B cell (primary cell): ENCODE results near the gene SEZ6L2. TPM values are rescaled to one million over a fixed set of nuclear protein-coding genes. Genes with fewer than 3 reads are reported as not detected.
"Not testable (repeated sequence)": the region's sequence is repeated elsewhere in the genome, so short reads cannot be mapped to it uniquely, and the experiment has no call there.

Experiments used
- ATAC-seq: fragments of 200-7000 bp; cut with Tn5 transposase; one replicate; pipeline ENCODE4 v1.10.0; 2021; ENCODE audit warnings: low read depth, mild to moderate bottlenecking, moderate number of reproducible peaks, moderate library complexity
- CTCF ChIA-PET: fragments of 350-600 bp; sonication (Branson Sonifier 250); formaldehyde crosslinking; loops from one replicate; lab custom pipeline; 2021; ENCODE audit warnings: antibody characterized with exemption, inconsistent platforms; lab: Charles Lee
- POLR2A ChIA-PET: fragments of 350-600 bp; sonication (Branson Sonifier 250); formaldehyde crosslinking; loops from one replicate; lab custom pipeline; 2021; ENCODE audit warnings: antibody characterized with exemption; lab: Charles Lee
- DNase-seq: peaks from one replicate; pipeline ENCODE4 v3.0.0; 2013
- H2AFZ ChIP-seq: 2 replicates; pipeline ENCODE4 v1.6.1; 2012; ENCODE audit warnings: mild to moderate bottlenecking, low read depth, low read length; ENCODE audit not compliant: insufficient read depth, poor library complexity, severe bottlenecking
- H3K27ac ChIP-seq, 2 donors: 1 replicate in 1 of 2; 2 replicates in 1 of 2; pipeline ENCODE4 v1.5.1; 2012 to 2013; ENCODE audit warnings: low read length in 2 of 2, mild to moderate bottlenecking in 2 of 2, moderate library complexity in 1 of 2
- H3K27me3 ChIP-seq, 4 experiments: fragments of 200-600 bp in 1 of 4; sonication (generic) in 1 of 4; replicated peaks in 1 of 4; 1 replicate in 2 of 4; 2 replicates in 2 of 4; pipeline versions ENCODE4 v1.6.1 to v1.7.0; 2013 to 2016; ENCODE audit warnings: low read length in 3 of 4, mild to moderate bottlenecking in 2 of 4, mixed read lengths in 1 of 4, moderate library complexity in 1 of 4; ENCODE audit not compliant: insufficient read depth in 4 of 4, control insufficient read depth in 3 of 4; ENCODE audit errors: control extremely low read depth in 1 of 4
- H3K36me3 ChIP-seq, 2 experiments: replicated peaks in 1 of 2; 1 replicate in 1 of 2; 2 replicates in 1 of 2; pipeline versions ENCODE4 v1.6.1 to v1.7.1; 2013; ENCODE audit warnings: low read length in 1 of 2; ENCODE audit not compliant: insufficient read depth in 2 of 2, control insufficient read depth in 1 of 2; ENCODE audit errors: control extremely low read depth in 1 of 2, extremely low read depth in 1 of 2
- H3K4me1 ChIP-seq, 2 donors: fragments of 200-600 bp in 1 of 2; sonication (generic) in 1 of 2; 1 replicate in 1 of 2; 2 replicates in 1 of 2; pipeline versions ENCODE4 v1.5.1 to v1.6.1; 2013 to 2017; ENCODE audit warnings: low read length in 2 of 2; ENCODE audit not compliant: control insufficient read depth in 2 of 2, insufficient read depth in 2 of 2
- H3K4me2 ChIP-seq: replicated peaks from 2 replicates; pipeline ENCODE3; 2012; ENCODE audit warnings: mild to moderate bottlenecking, low read depth, low read length; ENCODE audit not compliant: poor library complexity, severe bottlenecking
- H3K4me3 ChIP-seq, 5 experiments: fragments of 200-600 bp in 1 of 5; sonication (generic) in 1 of 5; 1 replicate in 3 of 5; 2 replicates in 2 of 5; pipeline versions ENCODE4 v1.5.1 to v1.7.0; 2011 to 2016; ENCODE audit warnings: low read length in 4 of 5, mild to moderate bottlenecking in 4 of 5, low read depth in 2 of 5, control low read depth in 1 of 5, moderate library complexity in 1 of 5; ENCODE audit not compliant: insufficient read depth in 1 of 5; ENCODE audit errors: control extremely low read depth in 1 of 5, extremely low read depth in 1 of 5
- H3K79me2 ChIP-seq: fragments of 200-600 bp; sonication (generic); one replicate; pipeline ENCODE4 v1.6.0; 2016; ENCODE audit warnings: low read length; ENCODE audit not compliant: control insufficient read depth, insufficient read depth
- H3K9ac ChIP-seq: fragments of 200-600 bp; sonication (generic); 2 replicates; pipeline ENCODE4 v1.6.1; 2017; ENCODE audit warnings: mild to moderate bottlenecking, low read length, moderate library complexity
- H3K9me3 ChIP-seq, 3 donors: one replicate each; pipeline versions ENCODE4 v1.6.1 to v1.7.1; 2013; ENCODE audit warnings: low read length in 2 of 3; ENCODE audit not compliant: control insufficient read depth in 2 of 3, insufficient read depth in 1 of 3; ENCODE audit errors: control extremely low read depth in 1 of 3
- H4K20me1 ChIP-seq: 2 replicates; pipeline ENCODE4 v1.6.0; 2012; ENCODE audit warnings: mild to moderate bottlenecking, low read length; ENCODE audit not compliant: insufficient read depth, control insufficient read depth, poor library complexity, severe bottlenecking
- H3K27ac Mint-ChIP-seq: one replicate; pipeline ENCODE4 v1.8.0; 2021; ENCODE audit warnings: mixed read lengths
- H3K27me3 Mint-ChIP-seq: one replicate; pipeline ENCODE4 v1.8.0; 2021; ENCODE audit warnings: mixed read lengths
- H3K4me1 Mint-ChIP-seq: one replicate; pipeline ENCODE4 v1.8.0; 2021; ENCODE audit warnings: mixed read lengths
- H3K4me3 Mint-ChIP-seq: one replicate; pipeline ENCODE4 v1.8.0; 2021; ENCODE audit warnings: mixed read lengths
- H3K9me3 Mint-ChIP-seq: one replicate; pipeline ENCODE4 v1.8.0; 2022; ENCODE audit warnings: mixed read lengths; ENCODE audit not compliant: insufficient read depth
- EZH2 ChIP-seq: IDR thresholded peaks from 2 replicates; pipeline ENCODE4 v1.6.1; 2012; ENCODE audit warnings: borderline replicate concordance, low read depth, mild to moderate bottlenecking, moderate library complexity, low read length; ENCODE audit not compliant: insufficient read depth, poor library complexity, severe bottlenecking
- WGBS: methylation state at CpG from one replicate; pipeline ENCODE4 v1.1.5; 2013; ENCODE audit warnings: missing lambda C conversion rate; ENCODE audit not compliant: insufficient coverage; 5-methylcytosine and 5-hydroxymethylcytosine counted together
- intact Hi-C: fragments of 100-400 bp; cut with micrococcal nuclease; formaldehyde crosslinking; loops from one replicate; pipeline ENCODE4 v1.10.0; 2022
- polyA plus RNA-seq: library from polyadenylated mRNA; depleted of rRNA; stranded (reverse); fragments of >200 nt; gene quantifications from 2 replicates; pipeline ENCODE4 v1.2.3, GENCODE V29; 2012
- total RNA-seq, 2 donors: library from RNA; stranded (reverse); fragments of 120-200 nt in 1 of 2; gene quantifications; 1 replicate in 1 of 2; 2 replicates in 1 of 2; pipeline versions ENCODE4 v1.2.3 to v1.2.4, GENCODE V29; 2013 to 2022

The SEZ6L2 gene
- total and polyA plus RNA-seq, 2 donors (not counting 1 experiment from before 2014, with no cell fraction given) = 0.10 TPM; not detected in 1

DNA sequence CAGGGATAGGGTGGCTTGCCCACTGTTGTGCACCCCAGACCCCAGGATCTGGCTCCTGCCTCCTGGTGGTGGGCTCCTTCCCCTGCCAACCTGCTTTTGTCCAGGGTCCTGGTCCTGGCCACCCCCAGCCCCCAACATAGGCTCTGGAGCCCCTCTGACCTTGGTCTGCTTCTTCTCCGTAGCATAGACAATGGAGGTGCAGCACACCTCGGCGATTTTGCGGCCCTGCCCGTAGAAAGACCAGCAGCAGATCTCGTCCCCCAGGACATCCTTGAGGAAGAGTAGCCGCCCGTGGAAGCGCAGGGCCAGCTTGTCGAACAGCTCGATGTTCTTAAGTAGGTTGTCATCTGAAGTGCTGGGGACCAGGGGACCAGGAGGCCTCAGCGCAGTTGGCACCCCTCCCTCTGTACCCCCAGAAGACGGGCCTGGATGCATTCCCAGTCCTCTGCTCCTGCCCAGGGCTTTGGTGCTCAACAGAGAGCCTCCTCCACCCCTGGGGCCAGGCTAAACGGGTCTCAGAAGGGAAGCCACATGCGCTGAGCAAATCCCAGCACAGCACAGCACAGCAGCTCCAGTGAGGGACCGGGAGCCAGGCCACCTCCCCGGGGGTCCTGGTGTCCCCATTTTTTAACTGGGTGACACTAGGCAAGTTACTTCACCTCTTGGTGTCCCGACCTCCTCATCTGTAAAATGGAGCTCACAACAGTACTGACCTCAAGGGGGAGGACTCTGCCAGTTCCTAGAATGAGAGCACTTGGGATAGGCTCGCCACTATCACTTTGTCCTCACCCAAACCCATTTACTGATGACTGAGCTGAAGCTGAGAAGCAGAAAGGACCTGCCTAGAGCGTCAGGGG, 11.7 kb upstream of the SEZ6L2 start:
- H3K9me3 Mint-ChIP-seq = no peaks in the 10 kb centered on the region
- TF ChIP-seq EZH2 = no peak
- peaks cover 3% of the 10 kb centered on the region for H3K4me1 Mint-ChIP-seq
- H3K27ac ChIP-seq = no peak overlapping the region
- no peaks in the 10 kb centered on the region for H4K20me1 ChIP-seq
- no peak overlapping the region for H2AFZ ChIP-seq
- H3K4me2 ChIP-seq = no peak overlapping the region
- H3K79me2 ChIP-seq = no peaks in the 10 kb centered on the region
- peaks cover 0 to 10% of the 10 kb centered on the region in 2 experiments for H3K36me3 ChIP-seq
- H3K9me3 ChIP-seq = no peaks in the 10 kb centered on the region
- H3K4me3 Mint-ChIP-seq = no peak overlapping the region
- intact Hi-C loops = no loop called here
- H3K4me3 ChIP-seq = no peak overlapping the region
- no peak for DNase-seq
- no peaks in the 10 kb centered on the region for H3K27me3 Mint-ChIP-seq
- CTCF ChIA-PET = interaction anchor here (0.6 kb wide), 1 partner anchor 1048 kb away, joined by 3 read pairs; no protein-coding TSS in a partner anchor
- no peak for ATAC-seq
- no peak overlapping the region for H3K9ac ChIP-seq
- H3K4me1 ChIP-seq = no peaks in the 10 kb centered on the region
- WGBS = 94% methylated on average over 12 of the region's 20 CpGs
- POLR2A ChIA-PET = no interaction called here
- H3K27me3 ChIP-seq = no peaks in the 10 kb centered on the region
- no peak overlapping the region for H3K27ac Mint-ChIP-seq

DNA sequence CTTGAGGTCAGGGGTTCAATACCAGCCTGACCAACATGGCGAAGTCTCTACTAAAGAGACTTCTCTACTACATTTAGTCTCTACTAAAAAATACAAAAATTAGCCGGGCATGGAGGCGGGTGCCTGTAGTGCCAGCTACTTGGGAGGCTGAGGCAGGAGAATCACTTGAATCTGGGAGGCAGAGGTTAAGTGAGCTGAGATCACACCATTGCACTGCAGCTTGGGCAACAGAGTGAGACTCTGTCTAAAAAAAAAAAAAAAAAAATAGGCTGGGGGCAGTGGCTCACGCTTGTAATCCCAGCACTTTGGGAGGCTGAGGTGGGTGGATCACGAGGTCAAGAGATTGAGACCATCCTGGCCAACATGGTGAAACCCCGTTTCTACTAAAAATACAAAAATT, 10.5 kb upstream of the SEZ6L2 start:
- H3K9ac ChIP-seq, H3K4me3 ChIP-seq, H3K4me2 ChIP-seq, CTCF ChIA-PET, DNase-seq, H3K4me1 Mint-ChIP-seq, H3K79me2 ChIP-seq, H3K9me3 Mint-ChIP-seq, H3K4me3 Mint-ChIP-seq, H3K9me3 ChIP-seq, H2AFZ ChIP-seq, POLR2A ChIA-PET, H3K27ac Mint-ChIP-seq, H3K27ac ChIP-seq, H4K20me1 ChIP-seq, H3K4me1 ChIP-seq, H3K27me3 ChIP-seq, ATAC-seq, H3K27me3 Mint-ChIP-seq: not testable (repeated sequence)
- 100% methylated on average over 1 of the region's 6 CpGs for WGBS
- intact Hi-C loops = loop anchor here (10.0 kb wide), 1 partner anchor 215 kb away; no protein-coding TSS in a partner anchor
- peaks cover 0 to 10% of the 10 kb centered on the region in 2 experiments for H3K36me3 ChIP-seq
